ENCODE data around the gene NKX1-1.
"Not testable (repeated sequence)": the region's sequence is repeated elsewhere in the genome, so short reads cannot be mapped to it uniquely, and the experiment has no call there.

Gene NKX1-1

GRCh38 chr4:1406394-1406980 is at the start of gene NKX1-1:
TSS of gene NKX1-1 (minus strand) at chr4:1406442. CDS start at chr4:1406442, 0 bp downstream.
- DNase-seq = no peak

- no peak for DNase-seq
Measured at GRCh38 chr4:1453731-1454130, 47.5 kb upstream of the NKX1-1 start.

- DNase-seq = no peak
Measured at GRCh38 chr4:1452431-1453051, 46.3 kb upstream of the NKX1-1 start.

GRCh38 chr4:1451752-1452122 is 45.5 kb upstream of the NKX1-1 start:
- no peak for DNase-seq

- no peak for DNase-seq
Measured at GRCh38 chr4:1451106-1451751, 45.0 kb upstream of the NKX1-1 start.

GRCh38 chr4:1449833-1450741 is 43.8 kb upstream of the NKX1-1 start:
- DNase-seq = no peak

GRCh38 chr4:1449475-1449832 is 43.2 kb upstream of the NKX1-1 start:
- no peak for DNase-seq

- no peak for DNase-seq
Measured at GRCh38 chr4:1448589-1449420, 42.6 kb upstream of the NKX1-1 start.

- no peak for DNase-seq
Measured at GRCh38 chr4:1447676-1448588, 41.7 kb upstream of the NKX1-1 start.

- DNase-seq = no peak
Measured at GRCh38 chr4:1446502-1447386, 40.5 kb upstream of the NKX1-1 start.

GRCh38 chr4:1445716-1446445 is 39.6 kb upstream of the NKX1-1 start:
- no peak for DNase-seq

- DNase-seq = not testable (repeated sequence)
Measured at GRCh38 chr4:1443688-1444172, 37.5 kb upstream of the NKX1-1 start.

- DNase-seq = no peak
Measured at GRCh38 chr4:1427010-1427409, 20.8 kb upstream of the NKX1-1 start.

GRCh38 chr4:1421657-1422056 is 15.4 kb upstream of the NKX1-1 start:
- no peak for DNase-seq

GRCh38 chr4:1419708-1420107 is 13.5 kb upstream of the NKX1-1 start:
- no peak for DNase-seq

- DNase-seq = no peak
Measured at GRCh38 chr4:1418494-1419285, 12.4 kb upstream of the NKX1-1 start.

- no peak for DNase-seq
Measured at GRCh38 chr4:1417522-1418390, 11.5 kb upstream of the NKX1-1 start.

- DNase-seq = no peak
Measured at GRCh38 chr4:1416948-1417260, 10.7 kb upstream of the NKX1-1 start.
